GM21619 (cell line): ENCODE measurements around the gene PRPS1.
A peak's percentile ranks its signal among the peaks of the same experiment; 100 is the strongest.
"Not testable (repeated sequence)": the region's sequence is repeated elsewhere in the genome, so short reads cannot be mapped to it uniquely, and the experiment has no call there.

ENCODE experiments used
- ATAC-seq: cut with Tn5 transposase; IDR thresholded peaks from one replicate; pipeline ENCODE4 v1.9.1; 2021; ENCODE audit not compliant: unreplicated experiment

Gene PRPS1

GRCh38 chrX:107627838-107628661, at the start of gene PRPS1:
Gene PRPS1 (plus strand): TSS chrX:107628510. CDS start chrX:107628629, 119 bp downstream.
- ATAC-seq, result peak; percentile 99

GRCh38 chrX:107579956-107580355, 48.4 kb upstream of the PRPS1 start:
- no peak for ATAC-seq

GRCh38 chrX:107581923-107582322, 46.4 kb upstream of the PRPS1 start:
- no peak for ATAC-seq

GRCh38 chrX:107589243-107589642, 39.1 kb upstream of the PRPS1 start:
- ATAC-seq, result no peak

- no peak for ATAC-seq
Observed at GRCh38 chrX:107596651-107597050, 31.7 kb upstream of the PRPS1 start.

- no peak for ATAC-seq
Observed at GRCh38 chrX:107597264-107597663, 31.0 kb upstream of the PRPS1 start.

DNA sequence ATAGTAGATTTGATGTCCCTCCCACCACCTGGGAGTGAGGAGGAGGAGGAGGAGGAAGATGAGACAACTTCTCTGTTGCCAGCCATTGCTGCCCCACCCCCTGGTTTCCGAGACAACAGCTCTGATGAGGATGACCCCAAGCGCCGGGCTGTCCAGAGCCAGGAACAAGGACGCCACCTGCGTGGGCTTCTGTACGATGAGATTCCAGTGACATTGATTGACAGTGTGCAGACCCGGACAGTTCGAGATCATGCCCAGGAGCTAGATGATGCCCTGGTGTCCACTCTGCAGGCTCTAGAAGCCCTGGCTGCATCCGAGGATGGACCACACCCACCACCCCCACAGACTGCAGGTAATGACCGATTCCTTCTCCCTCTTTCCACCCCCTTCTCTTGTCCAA, 30.5 kb upstream of the PRPS1 start:
- no peak for ATAC-seq

DNA sequence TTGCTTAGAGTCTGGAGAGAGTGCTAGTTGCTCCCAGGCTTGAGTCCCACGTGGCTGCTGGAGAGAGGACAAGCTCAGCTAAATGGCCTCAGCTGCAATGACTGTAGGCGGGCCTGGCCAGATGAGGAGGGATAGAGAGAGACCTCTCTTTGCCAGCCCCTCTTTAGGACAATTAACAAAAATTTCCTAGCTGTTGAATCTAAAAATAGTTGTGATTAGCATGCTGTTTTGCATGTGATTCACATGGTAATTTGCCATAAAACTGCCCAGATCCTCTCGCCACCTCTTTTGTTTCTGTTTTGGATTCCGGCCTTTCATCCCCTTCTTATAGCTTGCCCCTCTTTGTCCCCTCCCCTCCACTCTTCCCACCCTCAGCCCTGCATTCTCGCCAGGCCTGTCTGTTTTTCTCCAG, 28.9 kb upstream of the PRPS1 start:
- ATAC-seq, result no peak

DNA sequence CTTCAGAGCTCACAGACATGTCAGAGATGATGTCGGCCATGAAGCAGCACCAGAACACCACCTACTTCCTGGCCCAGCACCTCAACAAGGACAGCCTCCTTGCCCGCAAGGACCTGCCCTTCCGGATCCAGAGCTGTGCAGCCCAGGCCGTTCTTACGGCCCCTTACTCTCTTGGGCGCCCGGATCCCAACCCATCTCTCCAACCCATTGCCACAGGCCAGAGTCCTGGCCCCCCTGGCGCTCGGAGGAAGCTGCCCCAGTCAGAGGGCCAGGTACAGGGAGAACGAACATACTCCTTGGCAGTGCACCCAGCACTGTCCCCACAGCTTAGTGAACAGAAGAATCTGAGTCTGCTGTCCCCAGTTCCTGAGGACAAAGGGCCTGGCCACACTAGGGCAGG, 27.9 kb upstream of the PRPS1 start:
- no peak for ATAC-seq

GRCh38 chrX:107601326-107601725, 27.0 kb upstream of the PRPS1 start:
- no peak for ATAC-seq

DNA sequence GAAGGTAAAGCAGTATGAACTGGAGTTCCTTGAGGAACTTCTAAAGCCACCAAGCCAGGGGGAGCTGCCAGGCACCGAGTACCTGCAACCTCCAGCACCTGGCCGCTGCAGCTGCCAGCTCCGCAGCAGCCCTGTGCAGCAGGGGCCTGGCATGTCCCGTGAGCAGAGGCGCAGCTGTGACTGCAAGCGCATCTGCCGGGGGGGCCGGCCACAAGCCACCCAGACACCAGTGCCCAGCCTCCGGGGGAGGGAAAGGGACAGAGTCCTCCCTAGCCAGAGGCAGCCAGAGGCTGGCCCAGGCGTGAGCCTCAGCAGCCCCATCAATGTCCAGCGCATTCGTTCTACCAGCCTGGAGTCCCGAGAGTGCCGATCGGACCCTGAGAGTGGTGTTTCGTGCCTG, 26.6 kb upstream of the PRPS1 start:
- ATAC-seq, result no peak

DNA sequence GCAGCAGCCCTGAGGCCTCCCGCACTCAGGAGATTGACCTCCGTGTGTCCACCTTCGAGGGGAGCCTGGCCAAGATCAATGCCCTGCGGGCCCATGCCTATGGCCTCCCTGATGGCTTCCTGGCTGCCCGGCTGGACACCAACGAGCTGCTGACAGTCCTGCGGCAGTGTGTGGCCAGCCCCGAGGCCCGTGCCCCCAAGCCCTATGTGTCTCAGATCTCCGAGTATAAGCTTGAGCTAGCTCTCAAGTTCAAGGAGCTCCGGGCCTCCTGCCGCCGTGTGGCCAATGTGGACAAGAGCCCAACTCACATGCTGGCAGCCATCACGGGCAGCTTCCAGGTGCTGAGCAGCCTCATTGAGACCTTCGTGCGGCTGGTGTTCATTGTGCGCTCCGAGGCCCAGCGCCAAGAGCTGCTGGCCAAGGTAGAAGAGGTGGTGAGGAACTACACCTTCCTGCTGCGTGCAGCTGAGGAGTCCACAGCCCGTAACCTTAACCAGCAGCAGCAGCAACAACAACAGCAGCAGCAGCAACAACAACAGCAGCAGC, 25.5 kb upstream of the PRPS1 start:
- ATAC-seq, result no peak

GRCh38 chrX:107603429-107604159, 24.7 kb upstream of the PRPS1 start:
- ATAC-seq, result no peak

DNA sequence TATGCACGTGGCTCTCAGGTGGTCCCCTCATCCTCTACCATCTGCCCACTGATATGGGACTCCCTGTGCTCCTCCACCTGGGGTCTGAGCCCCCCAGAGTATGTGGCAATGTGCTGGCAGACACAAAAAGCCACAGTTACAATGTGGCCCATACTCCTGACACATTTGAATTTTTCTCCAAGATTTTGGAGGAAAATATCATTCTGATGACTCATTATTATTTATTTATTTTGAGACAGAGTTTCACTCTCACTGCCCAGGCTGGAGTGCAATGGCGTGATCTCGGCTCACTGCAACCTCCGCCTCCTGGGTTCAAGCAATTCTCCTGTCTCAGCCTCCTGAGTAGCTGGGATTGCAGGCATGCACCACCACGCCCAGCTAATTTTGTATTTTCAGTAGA, 19.2 kb upstream of the PRPS1 start:
- not testable (repeated sequence) for ATAC-seq

DNA sequence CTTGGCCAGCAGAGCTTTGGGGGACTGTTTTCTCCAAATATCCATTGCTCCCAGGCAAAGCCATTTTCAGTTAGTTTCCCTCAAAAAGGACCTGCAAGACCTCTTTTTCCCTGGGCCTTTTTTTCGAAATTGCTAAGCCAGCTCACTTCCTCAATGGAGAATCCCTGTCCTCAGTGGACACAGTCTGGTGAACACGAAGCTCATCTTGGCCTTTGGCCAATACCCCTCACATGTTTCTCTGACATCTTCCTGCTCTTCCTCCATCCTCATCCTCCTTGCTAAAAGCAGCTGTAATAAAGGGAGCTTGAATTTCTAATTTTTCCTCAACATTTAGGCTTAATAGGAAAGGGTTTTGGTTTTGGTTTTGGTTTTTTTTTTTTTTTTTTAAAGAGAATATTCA, 17.6 kb upstream of the PRPS1 start:
- ATAC-seq, result no peak

- no peak for ATAC-seq
Observed at GRCh38 chrX:107619885-107620322, 8.4 kb upstream of the PRPS1 start.

DNA sequence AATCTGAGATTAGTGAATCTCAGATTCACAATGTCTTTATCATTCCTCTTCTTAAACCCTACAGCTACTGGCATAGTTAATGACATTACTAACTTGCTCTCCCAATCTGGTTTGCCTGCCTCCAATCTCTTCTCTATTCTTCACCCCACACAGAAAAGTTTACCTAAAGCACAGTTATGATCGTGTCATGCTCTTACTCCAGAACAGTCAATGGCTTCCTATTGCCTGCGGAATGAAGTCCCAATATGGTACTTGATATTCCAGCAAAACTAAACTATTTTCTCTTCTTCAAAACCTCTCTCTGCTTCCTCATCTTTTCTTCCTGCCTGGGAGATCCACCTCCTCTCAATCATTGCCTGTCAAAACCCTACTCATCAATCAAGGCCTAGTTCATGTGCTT, 3.4 kb upstream of the PRPS1 start:
- no peak for ATAC-seq

DNA sequence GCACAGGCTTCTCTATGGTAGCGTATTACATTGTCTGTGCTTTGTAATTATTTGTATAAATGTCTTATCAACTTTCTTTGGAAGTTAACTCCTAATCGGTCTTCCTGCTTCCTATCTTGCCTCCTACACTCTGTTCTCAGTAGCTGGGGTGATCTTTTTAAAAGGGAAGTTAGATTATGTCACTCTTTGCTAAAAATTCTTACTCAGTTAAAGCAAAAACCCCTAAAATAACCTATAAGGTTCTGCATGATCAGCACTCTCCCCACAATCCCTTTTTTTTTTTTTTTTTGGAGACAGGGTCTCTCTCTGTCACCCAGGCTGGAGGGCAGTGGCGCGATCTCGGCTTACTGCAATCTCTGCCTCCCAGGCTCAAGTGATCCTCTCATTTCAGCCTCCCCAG, 2.6 kb upstream of the PRPS1 start:
- ATAC-seq, result no peak

GRCh38 chrX:107626481-107626880, 1.8 kb upstream of the PRPS1 start:
- no peak for ATAC-seq

DNA sequence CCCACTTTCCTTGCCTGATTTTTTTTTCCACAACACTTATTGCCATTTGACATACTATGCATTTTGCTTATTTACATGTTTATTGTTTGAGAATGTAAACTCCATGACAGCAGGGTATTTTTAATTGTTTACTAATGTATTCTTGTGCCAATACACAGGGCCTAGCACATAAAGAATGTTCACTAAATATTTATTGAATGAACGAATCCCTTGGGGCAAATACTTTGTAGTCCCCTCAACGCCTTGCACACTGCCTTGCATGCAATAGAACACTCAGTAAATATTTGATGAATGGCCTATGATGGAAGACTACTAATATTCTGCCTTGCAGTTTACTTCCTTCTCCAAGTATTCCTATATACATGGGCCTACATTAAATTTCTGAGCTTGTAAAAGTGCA, 1.4 kb upstream of the PRPS1 start:
- no peak for ATAC-seq

DNA sequence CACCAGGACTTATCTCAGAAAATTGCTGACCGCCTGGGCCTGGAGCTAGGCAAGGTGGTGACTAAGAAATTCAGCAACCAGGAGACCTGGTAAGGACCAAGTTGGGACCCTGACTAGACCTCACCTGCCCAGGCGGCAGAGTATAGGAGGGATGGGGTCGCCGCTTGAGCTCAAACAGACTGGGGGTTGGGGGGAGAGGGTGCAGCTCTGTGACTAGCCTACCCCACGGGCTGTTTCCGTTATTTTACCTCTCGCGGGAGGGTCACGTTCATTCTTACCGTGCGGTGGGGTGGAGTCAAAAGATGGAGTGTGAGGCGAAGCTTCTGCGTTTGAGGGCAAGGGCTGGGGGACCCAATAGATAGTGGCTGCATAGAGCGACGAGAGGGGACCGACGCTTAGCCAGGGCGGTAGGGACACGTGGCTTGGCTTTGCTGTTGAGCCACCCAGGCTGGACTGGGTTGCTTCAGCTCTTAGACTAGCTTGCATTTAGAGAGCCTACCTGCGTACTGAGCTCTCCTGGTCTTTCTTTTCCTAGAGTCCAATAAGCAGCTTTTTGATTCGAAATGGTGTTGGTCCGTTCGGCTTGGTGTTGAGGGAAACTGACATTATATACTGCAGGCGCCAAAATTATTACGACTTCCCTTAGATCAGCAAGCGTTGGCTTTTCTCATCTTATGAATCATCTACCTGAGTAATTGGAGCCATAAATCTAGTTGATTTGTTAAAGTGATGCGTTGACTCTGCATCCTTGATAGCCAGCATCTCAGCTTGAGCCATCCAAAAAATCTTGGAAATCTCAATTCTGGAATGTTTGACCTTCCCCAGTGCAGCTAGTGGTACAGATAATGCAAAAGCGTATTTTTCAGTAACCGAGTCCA, 591 bp downstream of the PRPS1 start:
- ATAC-seq, result peak; percentile 38
